ENCODE results near the gene HES1. TPM values are rescaled to one million over a fixed set of nuclear protein-coding genes. Genes with fewer than 3 reads are reported as not detected.

The HES1 gene
- total RNA-seq, 2 donors from 2014 or later = 2.4 to 3.1 TPM

DNA sequence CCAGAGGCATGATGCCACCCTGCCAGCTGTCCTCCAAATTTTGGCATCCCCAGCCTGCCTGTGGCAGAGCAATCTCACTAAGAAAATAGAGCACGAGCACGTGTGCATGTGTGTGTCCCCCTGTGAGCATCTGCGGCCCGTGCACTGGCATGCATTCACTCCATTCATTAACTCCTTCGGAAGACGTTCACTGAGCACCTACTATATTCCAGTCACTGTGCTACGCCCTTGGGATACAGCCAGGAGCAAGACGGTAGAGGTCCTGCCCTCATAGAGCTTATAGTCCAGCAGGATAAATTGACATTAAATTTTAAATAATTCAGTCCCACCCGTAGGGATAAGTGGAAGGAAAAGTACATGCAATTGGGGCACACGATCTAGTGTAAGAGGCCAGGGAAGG is 40.0 kb upstream of the HES1 start:
- Mint-ChIP-seq H3K36me3 (ENCODE audit: low read depth) (no peaks in the 10 kb centered on the region), H3K4me3 (no peak overlapping the region), H3K4me1 (peaks cover 13% of the 10 kb centered on the region), H3K27me3 (peaks cover 27% of the 10 kb centered on the region), H3K27ac (peak overlapping the region; percentile 49)
- ATAC-seq (no peak), DNase-seq (no peak)
- no peaks in the 10 kb centered on the region for H3K9me3 ChIP-seq (ENCODE audit: control insufficient read depth, low read length, poor library complexity, severe bottlenecking)

DNA sequence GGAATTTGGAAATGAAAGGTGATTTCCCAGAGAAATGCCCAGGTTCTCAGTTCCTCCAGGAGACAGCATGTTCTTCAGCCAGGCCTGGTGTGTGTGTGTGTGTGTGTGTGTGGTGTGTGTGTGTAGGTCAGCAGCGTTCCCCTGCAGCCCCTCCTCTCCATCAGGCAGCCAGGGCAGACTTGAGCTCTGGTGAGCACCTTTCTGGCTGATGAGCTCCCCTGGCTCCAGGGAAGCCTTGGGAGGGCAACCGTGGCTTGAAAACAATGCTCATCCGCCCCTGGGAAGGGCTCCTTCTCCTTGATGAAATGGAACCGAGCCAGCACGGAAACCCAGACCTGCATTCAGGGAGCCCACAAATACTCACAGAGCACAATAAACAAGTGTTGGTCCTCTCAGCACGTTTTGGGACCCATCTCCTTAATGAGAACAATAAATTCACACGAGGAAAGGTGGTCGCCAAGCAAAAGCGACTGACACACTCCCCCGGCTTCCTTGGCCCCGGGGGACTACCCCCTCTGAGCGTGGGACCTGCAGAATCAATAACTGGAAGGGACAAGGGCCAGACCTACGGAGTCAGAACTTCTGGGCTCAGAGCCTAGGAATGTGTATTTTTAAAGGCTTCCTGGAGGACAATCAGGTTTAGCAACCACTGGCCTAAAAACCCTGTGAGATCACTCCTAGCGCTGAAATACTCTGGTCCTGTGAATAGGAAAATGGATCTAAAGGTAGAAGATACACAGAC is 38.6 kb upstream of the HES1 start:
- no peak overlapping the region for H3K27ac Mint-ChIP-seq
- H3K27me3 Mint-ChIP-seq = peaks cover 35% of the 10 kb centered on the region
- H3K4me1 Mint-ChIP-seq = peaks cover 12% of the 10 kb centered on the region
- DNase-seq = no peak
- H3K4me3 Mint-ChIP-seq = no peak overlapping the region
- H3K9me3 ChIP-seq (ENCODE audit: control insufficient read depth, low read length, poor library complexity, severe bottlenecking) = no peaks in the 10 kb centered on the region
- H3K36me3 Mint-ChIP-seq (ENCODE audit: low read depth) = no peaks in the 10 kb centered on the region
- no peak for ATAC-seq

DNA sequence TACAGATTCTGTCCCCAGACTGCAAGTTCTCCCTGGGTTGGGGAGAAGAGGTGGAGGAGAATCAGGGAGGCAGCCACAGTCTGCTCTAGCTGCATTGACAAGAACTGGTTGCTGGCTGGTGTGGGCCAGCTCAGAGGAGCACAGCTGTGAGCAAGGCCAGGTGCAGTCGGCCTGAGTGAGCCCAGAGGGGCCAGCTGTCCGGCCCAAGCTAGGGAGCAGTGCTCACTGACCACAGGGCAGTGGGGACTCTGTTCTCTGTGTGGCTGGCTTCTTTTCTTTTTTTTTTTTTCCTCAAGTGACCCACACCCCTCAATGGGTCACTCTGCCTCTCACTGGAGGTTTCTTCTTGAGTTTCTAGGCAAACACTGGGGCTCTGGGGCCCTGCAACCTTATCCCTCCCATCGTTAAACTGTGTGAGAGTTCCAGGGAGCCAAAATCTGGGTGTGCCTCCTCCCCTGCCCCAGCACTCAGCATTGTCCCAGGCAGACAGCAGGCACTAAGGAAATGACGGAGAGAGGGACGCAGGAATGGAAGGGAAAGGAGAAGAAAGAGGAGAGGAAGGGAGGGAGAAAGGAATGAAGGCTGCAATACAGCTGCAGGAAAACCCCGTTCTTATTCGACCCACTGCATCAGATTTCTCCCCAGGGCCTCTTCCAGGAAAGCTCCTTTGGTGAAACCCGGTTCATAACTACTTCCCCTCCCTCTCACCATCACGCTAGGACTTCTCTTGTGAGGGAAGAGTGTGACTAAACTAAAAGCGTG is 37.7 kb upstream of the HES1 start:
- Mint-ChIP-seq H3K4me1 (peaks cover 20% of the 10 kb centered on the region), H3K36me3 (ENCODE audit: low read depth) (no peaks in the 10 kb centered on the region), H3K27ac (no peak overlapping the region), H3K27me3 (peaks cover 37% of the 10 kb centered on the region), H3K4me3 (no peak overlapping the region)
- DNase-seq = no peak
- ATAC-seq = no peak
- H3K9me3 ChIP-seq (ENCODE audit: control insufficient read depth, low read length, poor library complexity, severe bottlenecking) = no peaks in the 10 kb centered on the region

DNA sequence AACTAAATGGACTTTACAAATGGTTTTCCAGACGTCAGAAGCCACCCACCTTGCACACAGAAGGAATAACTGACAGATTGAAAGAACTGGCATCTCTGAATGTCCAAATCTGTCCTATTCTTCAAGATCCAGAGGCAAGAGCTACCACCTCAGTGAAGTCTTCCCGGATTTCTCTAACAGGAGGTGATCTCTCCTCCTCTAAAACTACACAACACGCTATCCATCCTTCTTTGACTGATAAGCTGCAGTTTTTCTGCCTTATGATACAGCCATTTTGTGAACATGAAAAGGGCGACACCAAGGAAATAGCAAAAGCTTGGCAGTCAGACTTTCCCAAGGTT is 37.1 kb upstream of the HES1 start:
- ATAC-seq = no peak
- DNase-seq = no peak
- Mint-ChIP-seq H3K4me1 (peaks cover 24% of the 10 kb centered on the region), H3K27me3 (peaks cover 37% of the 10 kb centered on the region), H3K36me3 (ENCODE audit: low read depth) (no peaks in the 10 kb centered on the region), H3K27ac (no peak overlapping the region), H3K4me3 (no peak overlapping the region)
- no peaks in the 10 kb centered on the region for H3K9me3 ChIP-seq (ENCODE audit: control insufficient read depth, low read length, poor library complexity, severe bottlenecking)

DNA sequence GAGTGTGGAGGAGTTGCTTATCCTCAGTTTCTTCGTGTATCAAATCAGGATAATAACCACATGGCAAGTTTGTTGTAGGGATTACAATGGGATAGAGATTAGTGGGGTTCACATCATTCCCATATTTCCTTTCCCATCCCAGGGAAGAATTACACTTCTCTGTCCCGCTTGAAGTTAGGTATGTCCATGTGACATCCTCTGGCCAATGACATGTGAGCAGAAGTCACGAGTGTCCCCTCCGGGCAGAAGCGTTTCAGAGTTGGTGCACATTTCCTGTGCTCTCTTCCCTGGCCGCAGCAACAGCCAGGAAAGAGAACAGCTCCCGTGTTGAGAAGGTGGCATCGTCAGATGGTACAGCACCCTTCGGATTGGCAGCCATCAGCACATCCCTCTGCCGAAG is 36.7 kb upstream of the HES1 start:
- DNase-seq (no peak), ATAC-seq (no peak)
- H3K9me3 ChIP-seq (ENCODE audit: control insufficient read depth, low read length, poor library complexity, severe bottlenecking) = no peaks in the 10 kb centered on the region
- peaks cover 37% of the 10 kb centered on the region for H3K27me3 Mint-ChIP-seq
- no peaks in the 10 kb centered on the region for H3K36me3 Mint-ChIP-seq (ENCODE audit: low read depth)
- H3K27ac Mint-ChIP-seq = no peak overlapping the region
- peaks cover 24% of the 10 kb centered on the region for H3K4me1 Mint-ChIP-seq
- no peak overlapping the region for H3K4me3 Mint-ChIP-seq

DNA sequence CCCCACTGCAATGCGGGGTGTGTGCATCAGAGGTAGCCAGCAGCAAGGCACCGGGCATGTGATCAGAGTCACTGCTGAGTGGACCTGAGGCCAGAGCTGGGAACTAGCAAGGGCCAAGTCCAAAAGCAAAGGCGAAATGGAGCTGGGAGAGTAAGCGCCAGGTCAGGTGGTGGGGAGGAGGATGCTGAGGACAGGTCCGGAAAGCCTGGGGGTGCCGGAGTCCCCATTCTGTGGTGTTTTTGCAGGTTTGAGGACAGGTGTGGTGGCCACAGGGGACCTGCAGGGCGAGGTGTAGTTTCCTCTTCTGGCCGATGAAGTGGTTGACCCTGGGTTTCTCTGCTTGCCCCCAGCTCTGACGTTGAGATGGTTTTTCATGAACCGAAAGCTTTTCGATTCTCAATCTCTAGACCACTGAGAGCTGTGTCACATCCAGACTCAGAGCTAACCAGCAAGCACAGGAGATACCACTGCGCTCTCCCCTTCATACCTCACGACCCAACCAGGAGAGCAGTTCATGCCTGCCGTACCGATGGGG is 35.0 kb upstream of the HES1 start:
- peaks cover 15% of the 10 kb centered on the region for H3K4me1 Mint-ChIP-seq
- no peaks in the 10 kb centered on the region for H3K9me3 ChIP-seq (ENCODE audit: control insufficient read depth, low read length, poor library complexity, severe bottlenecking)
- H3K27me3 Mint-ChIP-seq = peaks cover 46% of the 10 kb centered on the region
- H3K4me3 Mint-ChIP-seq = no peak overlapping the region
- H3K27ac Mint-ChIP-seq = peak overlapping the region; percentile 83
- H3K36me3 Mint-ChIP-seq (ENCODE audit: low read depth) = no peaks in the 10 kb centered on the region
- ATAC-seq (no peak), DNase-seq (no peak)

DNA sequence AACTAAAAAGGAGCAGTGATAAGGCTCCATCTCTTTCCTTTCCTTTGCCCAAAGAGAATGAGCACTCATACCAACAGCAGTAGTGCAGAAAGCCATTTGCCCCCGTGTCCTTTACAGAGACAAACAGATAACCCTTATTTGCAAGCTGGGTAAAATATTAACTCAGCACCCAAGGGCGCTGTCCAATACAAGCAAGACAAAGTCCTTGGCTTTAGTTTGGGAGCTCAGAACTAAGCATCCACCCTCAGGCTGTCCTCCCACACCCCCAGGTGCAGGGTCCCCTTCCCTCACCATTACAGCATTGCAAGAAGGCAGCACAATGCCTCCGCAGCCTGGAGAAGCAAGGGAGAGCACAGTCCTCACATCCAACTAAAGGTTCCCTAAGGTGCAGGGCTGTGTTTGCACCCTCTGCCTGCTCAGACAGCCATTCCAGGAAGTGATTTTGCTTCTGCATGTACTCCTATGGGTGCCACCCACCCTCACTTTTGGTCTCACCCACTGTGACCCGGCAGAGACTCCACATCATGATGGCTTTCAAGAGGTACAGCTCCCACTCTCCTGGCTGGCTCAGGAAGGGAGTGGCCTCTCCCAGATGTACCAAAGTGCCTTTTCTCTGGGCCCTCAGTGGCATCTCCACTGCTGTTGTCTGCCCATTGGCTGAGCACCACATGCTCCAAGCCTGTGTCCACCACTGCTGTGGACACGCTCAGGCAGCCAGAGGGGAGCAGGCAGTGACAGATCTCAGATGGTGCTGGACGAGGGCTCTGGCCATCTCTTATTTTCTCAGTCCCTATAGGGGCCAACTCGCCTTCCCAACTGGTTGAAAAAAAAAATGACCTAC is 34.1 kb upstream of the HES1 start:
- peaks cover 55% of the 10 kb centered on the region for H3K27me3 Mint-ChIP-seq
- DNase-seq (no peak), ATAC-seq (no peak)
- H3K4me3 Mint-ChIP-seq = no peak overlapping the region
- peaks cover 13% of the 10 kb centered on the region for H3K4me1 Mint-ChIP-seq
- H3K9me3 ChIP-seq (ENCODE audit: control insufficient read depth, low read length, poor library complexity, severe bottlenecking) = no peaks in the 10 kb centered on the region
- no peak overlapping the region for H3K27ac Mint-ChIP-seq
- no peaks in the 10 kb centered on the region for H3K36me3 Mint-ChIP-seq (ENCODE audit: low read depth)

DNA sequence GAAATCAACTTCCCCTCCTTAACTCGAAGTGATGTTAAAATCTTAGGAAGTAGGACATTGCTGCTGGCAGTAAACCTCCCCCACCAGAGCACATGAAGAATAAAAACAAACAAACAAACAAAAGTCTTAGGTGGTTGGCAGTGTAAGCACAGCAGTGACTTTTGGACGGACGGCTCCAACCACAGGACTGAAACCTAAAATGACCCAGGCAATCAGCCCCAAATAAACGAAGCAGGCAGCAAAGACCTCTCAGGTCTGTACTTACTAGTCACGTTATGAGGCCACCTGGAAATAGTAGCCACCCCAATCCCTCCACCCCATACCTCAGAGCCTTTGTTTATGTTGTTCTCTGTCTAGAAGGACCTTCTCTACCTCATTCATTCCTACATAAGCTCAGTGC is 33.5 kb upstream of the HES1 start:
- peaks cover 58% of the 10 kb centered on the region for H3K27me3 Mint-ChIP-seq
- ATAC-seq (no peak), DNase-seq (no peak)
- H3K4me1 Mint-ChIP-seq = peaks cover 13% of the 10 kb centered on the region
- H3K4me3 Mint-ChIP-seq = peak overlapping the region; percentile 57
- H3K36me3 Mint-ChIP-seq (ENCODE audit: low read depth) = no peaks in the 10 kb centered on the region
- no peak overlapping the region for H3K27ac Mint-ChIP-seq
- no peaks in the 10 kb centered on the region for H3K9me3 ChIP-seq (ENCODE audit: control insufficient read depth, low read length, poor library complexity, severe bottlenecking)

DNA sequence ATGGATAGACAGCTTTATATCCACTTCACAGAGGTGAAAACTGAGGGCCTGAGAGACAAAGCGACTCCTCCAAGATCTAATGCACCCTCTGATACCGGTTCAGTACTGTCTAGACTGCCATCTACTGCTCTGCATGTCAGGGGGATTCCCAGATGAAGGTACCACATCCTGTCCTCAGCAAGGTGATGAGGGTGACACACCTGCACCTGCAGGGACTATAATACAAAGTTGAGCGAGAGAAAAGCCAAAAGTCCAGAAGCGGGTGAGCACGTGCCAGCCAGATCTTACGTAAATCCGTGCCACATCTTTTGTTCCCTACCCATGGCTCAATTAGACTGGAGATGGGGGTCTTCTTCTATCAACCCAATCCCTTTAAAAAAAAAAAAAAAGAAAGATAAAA is 32.4 kb upstream of the HES1 start:
- H3K27me3 Mint-ChIP-seq = peaks cover 60% of the 10 kb centered on the region
- H3K27ac Mint-ChIP-seq = peak overlapping the region; percentile 67
- peaks cover 2% of the 10 kb centered on the region for H3K36me3 Mint-ChIP-seq (ENCODE audit: low read depth)
- H3K4me3 Mint-ChIP-seq = no peak overlapping the region
- H3K9me3 ChIP-seq (ENCODE audit: control insufficient read depth, low read length, poor library complexity, severe bottlenecking) = no peaks in the 10 kb centered on the region
- DNase-seq = peak in 2 of 3 donors; percentile 30 to 31
- peaks cover 13% of the 10 kb centered on the region for H3K4me1 Mint-ChIP-seq
- peak; percentile 98 for ATAC-seq

DNA sequence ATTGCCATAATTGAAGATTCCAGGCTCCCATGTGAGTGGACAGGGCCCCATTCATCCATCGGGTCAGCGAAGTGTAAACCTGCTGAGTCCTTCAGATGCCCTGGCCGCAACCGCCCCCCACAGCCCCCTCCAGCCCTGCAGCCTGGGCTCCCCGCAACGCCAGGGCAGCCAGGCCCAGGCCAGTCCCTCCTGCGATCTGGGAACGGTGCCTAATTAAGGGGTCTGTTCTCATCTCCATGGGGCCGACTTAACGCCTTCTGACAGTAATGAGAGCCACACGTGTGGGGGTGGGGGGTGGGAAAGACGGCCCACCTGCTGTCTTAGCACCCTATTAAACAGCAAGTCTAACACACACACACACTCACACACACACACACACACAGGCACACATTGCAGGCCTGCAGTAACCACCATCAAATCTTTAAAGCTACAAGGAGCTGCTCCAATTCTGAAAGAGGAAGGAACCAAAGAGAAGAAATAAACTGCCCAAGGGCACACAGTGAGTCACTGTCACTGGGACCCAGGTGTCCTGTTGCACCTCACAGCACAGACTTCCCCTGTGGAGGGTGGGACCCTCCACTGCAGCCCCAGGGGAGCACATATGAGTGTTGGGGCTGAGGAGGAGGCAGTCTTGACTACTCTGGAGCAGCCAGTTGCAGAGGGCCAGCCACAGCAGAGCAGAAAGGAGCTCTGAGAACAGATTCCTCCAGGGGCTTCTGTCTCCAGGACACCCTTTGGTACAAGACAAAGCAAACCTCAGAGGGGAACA is 31.8 kb upstream of the HES1 start:
- H3K9me3 ChIP-seq (ENCODE audit: control insufficient read depth, low read length, poor library complexity, severe bottlenecking) = no peaks in the 10 kb centered on the region
- ATAC-seq (peak; percentile 56), DNase-seq (no peak)
- H3K4me3 Mint-ChIP-seq = no peak overlapping the region
- peaks cover 2% of the 10 kb centered on the region for H3K36me3 Mint-ChIP-seq (ENCODE audit: low read depth)
- H3K27me3 Mint-ChIP-seq = peaks cover 60% of the 10 kb centered on the region
- H3K4me1 Mint-ChIP-seq = peaks cover 13% of the 10 kb centered on the region
- H3K27ac Mint-ChIP-seq = peak overlapping the region; percentile 70

DNA sequence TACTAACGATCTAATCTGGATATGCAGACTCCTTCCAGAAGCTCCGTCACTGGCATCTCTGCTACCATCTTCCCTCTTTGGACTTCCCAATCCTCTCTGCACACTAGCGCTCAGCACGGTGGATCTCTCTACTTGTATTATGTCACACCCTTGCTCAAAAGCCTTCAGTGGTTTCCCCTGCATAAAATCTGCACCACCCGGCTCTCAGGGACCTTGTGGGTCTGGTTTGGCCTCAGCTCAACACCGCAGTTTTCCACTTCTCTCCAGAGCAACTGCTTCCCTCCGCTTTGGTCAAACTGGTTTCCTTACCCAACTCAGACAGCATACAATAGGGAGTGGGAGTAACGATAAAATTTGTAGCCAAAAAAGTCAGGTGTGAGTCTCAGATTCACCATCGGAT is 30.7 kb upstream of the HES1 start:
- DNase-seq (no peak), ATAC-seq (no peak)
- peaks cover 54% of the 10 kb centered on the region for H3K27me3 Mint-ChIP-seq
- H3K4me3 Mint-ChIP-seq = no peak overlapping the region
- peaks cover 13% of the 10 kb centered on the region for H3K4me1 Mint-ChIP-seq
- peaks cover 4% of the 10 kb centered on the region for H3K36me3 Mint-ChIP-seq (ENCODE audit: low read depth)
- H3K9me3 ChIP-seq (ENCODE audit: control insufficient read depth, low read length, poor library complexity, severe bottlenecking) = no peaks in the 10 kb centered on the region
- peak overlapping the region; percentile 70 for H3K27ac Mint-ChIP-seq

DNA sequence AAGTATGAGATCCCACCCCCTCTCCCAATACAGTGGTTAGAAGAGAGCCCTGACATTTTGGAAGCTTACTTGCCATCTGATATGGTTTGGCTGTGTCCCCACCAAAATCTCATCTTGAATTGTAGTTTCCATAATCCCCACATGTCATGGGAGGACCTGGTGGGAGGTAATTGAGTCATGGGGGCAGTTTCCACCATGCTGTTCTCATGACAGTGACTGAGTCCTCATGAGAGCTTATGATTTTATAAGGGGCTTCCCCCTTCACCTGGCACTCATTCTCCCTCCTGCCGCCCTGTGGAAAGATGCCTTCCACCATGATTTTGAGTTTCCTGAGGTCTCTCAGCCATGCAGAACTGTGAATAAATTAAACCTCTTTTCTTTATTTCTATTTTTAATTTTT is 28.8 kb upstream of the HES1 start:
- H3K27ac Mint-ChIP-seq = no peak overlapping the region
- no peaks in the 10 kb centered on the region for H3K9me3 ChIP-seq (ENCODE audit: control insufficient read depth, low read length, poor library complexity, severe bottlenecking)
- H3K27me3 Mint-ChIP-seq = peaks cover 41% of the 10 kb centered on the region
- no peak overlapping the region for H3K4me3 Mint-ChIP-seq
- H3K36me3 Mint-ChIP-seq (ENCODE audit: low read depth) = peaks cover 4% of the 10 kb centered on the region
- DNase-seq = no peak
- peaks cover 13% of the 10 kb centered on the region for H3K4me1 Mint-ChIP-seq
- ATAC-seq = no peak

Data from T-helper 17 cell (primary cell).